SH-SY5Y (cell line): ENCODE results near the gene VAC14.

Experiments
- GATA2 ChIP-seq: IDR thresholded peaks from 2 replicates; pipeline ENCODE4 v1.6.1; 2011; ENCODE audit warnings: mild to moderate bottlenecking, low read depth, low read length
- GATA3 ChIP-seq: IDR thresholded peaks from 2 replicates; pipeline ENCODE4 v1.6.1; 2011; ENCODE audit warnings: low read depth, mild to moderate bottlenecking, low read length, moderate library complexity

DNA sequence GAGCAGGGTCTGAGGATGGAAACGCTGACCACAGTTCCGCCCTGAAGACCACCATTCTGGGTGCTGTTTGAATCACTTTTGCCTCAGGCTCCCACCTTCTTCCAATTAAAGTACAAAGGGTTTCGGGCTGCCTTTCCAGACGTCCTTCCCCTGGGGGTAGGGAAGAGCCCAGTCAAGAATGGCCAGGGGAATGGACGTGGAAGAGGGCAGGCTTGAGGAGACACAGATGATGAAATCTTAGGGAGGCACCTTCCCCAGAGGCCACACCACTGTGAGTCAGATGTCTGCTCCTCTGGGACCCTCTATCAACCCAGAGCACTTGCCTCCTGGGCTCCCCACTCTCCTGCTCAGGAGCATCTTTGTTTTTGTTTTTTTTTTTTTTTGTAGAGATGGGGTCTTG, 87.6 kb downstream of the VAC14 start:
- TF ChIP-seq GATA2 (no peak), GATA3 (no peak)
